ENCODE data around the gene ACOT13.
"Not testable (repeated sequence)": the region's sequence is repeated elsewhere in the genome, so short reads cannot be mapped to it uniquely, and the experiment has no call there.

ACOT13 gene

GRCh38 chr6:24666641-24667377, at the start of gene ACOT13, which contains the start of gene TDP2:
Gene ACOT13 (plus strand): TSS chr6:24667077. CDS start chr6:24667264, 187 bp downstream.
Gene TDP2 (minus strand): TSS chr6:24666899. CDS start chr6:24666862, 37 bp downstream.
- peak; percentile 95 for DNase-seq

- DNase-seq = no peak
These were observed 47.2 kb upstream of the ACOT13 start for GRCh38 chr6:24619661-24620060.

GRCh38 chr6:24620637-24621036, 46.2 kb upstream of the ACOT13 start:
- DNase-seq = no peak

GRCh38 chr6:24621626-24622289, 45.1 kb upstream of the ACOT13 start:
- no peak for DNase-seq

- no peak for DNase-seq
These were observed 35.9 kb upstream of the ACOT13 start for GRCh38 chr6:24630856-24631505.

GRCh38 chr6:24631671-24632070, 35.2 kb upstream of the ACOT13 start:
- DNase-seq = no peak

GRCh38 chr6:24632573-24632972, 34.3 kb upstream of the ACOT13 start:
- DNase-seq = no peak

GRCh38 chr6:24636681-24637080, 30.2 kb upstream of the ACOT13 start:
- no peak for DNase-seq

- no peak for DNase-seq
These were observed 26.7 kb upstream of the ACOT13 start for GRCh38 chr6:24640166-24640565.

- not testable (repeated sequence) for DNase-seq
These were observed 26.2 kb upstream of the ACOT13 start for GRCh38 chr6:24640631-24641030.

GRCh38 chr6:24642061-24642460, 24.8 kb upstream of the ACOT13 start:
- DNase-seq = no peak

GRCh38 chr6:24643920-24644319, 23.0 kb upstream of the ACOT13 start:
- no peak for DNase-seq

- no peak for DNase-seq
These were observed 22.5 kb upstream of the ACOT13 start for GRCh38 chr6:24644377-24644776.

GRCh38 chr6:24646771-24647170, 20.1 kb upstream of the ACOT13 start:
- no peak for DNase-seq

- DNase-seq = no peak
These were observed 18.6 kb upstream of the ACOT13 start for GRCh38 chr6:24648276-24648675.

GRCh38 chr6:24649691-24650090, 17.2 kb upstream of the ACOT13 start:
- no peak for DNase-seq

- DNase-seq = no peak
These were observed 16.5 kb upstream of the ACOT13 start for GRCh38 chr6:24650365-24650764.

- no peak for DNase-seq
These were observed 11.7 kb upstream of the ACOT13 start for GRCh38 chr6:24655215-24655614.

- DNase-seq = no peak
These were observed 8.0 kb upstream of the ACOT13 start for GRCh38 chr6:24658573-24659560.

- no peak for DNase-seq
These were observed 7.3 kb upstream of the ACOT13 start for GRCh38 chr6:24659561-24659960.

GRCh38 chr6:24660105-24660504, 6.8 kb upstream of the ACOT13 start:
- no peak for DNase-seq

- DNase-seq = not testable (repeated sequence)
These were observed 5.1 kb upstream of the ACOT13 start for GRCh38 chr6:24661759-24662158.

GRCh38 chr6:24662236-24662635, 4.6 kb upstream of the ACOT13 start:
- no peak for DNase-seq
